22Rv1 (cell line): ENCODE measurements around the gene TMEM138.

Experiments
- ZFX ChIP-seq: fragments of 450-650 bp; IDR thresholded peaks from 2 replicates; pipeline ENCODE4 v1.6.1; 2017; ENCODE audit warnings: antibody characterized with exemption, borderline replicate concordance
- TF ChIP-seq, protein P1 (sequence below): fragments of 450-650 bp; IDR thresholded peaks from 2 replicates; pipeline ENCODE4 v1.5.1; 2017; ENCODE audit warnings: mild to moderate bottlenecking

DNA sequence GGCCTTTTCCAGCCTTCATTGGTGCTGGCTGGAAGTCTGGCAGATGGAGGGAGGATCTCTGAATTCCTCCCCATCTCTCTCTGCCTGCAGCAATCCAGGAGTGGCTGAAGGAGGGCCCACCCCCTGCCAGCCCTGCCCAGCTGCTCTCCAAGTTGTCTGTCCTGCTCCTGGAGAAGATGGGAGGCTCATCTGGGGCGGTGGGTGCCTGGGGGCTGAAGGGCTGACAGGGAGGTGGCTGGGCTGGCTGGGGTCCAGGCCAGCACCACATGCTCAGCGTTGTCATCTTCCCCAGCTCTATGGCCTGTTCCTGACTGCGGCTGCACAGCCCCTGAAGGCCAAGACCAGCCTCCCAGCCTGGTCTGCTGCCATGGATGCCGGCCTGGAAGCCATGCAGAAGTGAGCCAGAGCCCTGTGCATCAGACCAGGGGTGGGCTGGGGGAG, 17.0 kb upstream of the TMEM138 start:
- TF ChIP-seq, protein P1, sequence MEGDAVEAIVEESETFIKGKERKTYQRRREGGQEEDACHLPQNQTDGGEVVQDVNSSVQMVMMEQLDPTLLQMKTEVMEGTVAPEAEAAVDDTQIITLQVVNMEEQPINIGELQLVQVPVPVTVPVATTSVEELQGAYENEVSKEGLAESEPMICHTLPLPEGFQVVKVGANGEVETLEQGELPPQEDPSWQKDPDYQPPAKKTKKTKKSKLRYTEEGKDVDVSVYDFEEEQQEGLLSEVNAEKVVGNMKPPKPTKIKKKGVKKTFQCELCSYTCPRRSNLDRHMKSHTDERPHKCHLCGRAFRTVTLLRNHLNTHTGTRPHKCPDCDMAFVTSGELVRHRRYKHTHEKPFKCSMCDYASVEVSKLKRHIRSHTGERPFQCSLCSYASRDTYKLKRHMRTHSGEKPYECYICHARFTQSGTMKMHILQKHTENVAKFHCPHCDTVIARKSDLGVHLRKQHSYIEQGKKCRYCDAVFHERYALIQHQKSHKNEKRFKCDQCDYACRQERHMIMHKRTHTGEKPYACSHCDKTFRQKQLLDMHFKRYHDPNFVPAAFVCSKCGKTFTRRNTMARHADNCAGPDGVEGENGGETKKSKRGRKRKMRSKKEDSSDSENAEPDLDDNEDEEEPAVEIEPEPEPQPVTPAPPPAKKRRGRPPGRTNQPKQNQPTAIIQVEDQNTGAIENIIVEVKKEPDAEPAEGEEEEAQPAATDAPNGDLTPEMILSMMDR = no peak
- TF ChIP-seq ZFX = no peak
